GM21737 (cell line): ENCODE results near the gene NPAS3.

Experiments
- ATAC-seq: cut with Tn5 transposase; IDR thresholded peaks from one replicate; pipeline ENCODE4 v1.9.1; 2021; ENCODE audit warnings: mild to moderate bottlenecking, moderate library complexity; ENCODE audit not compliant: unreplicated experiment

Gene NPAS3

DNA sequence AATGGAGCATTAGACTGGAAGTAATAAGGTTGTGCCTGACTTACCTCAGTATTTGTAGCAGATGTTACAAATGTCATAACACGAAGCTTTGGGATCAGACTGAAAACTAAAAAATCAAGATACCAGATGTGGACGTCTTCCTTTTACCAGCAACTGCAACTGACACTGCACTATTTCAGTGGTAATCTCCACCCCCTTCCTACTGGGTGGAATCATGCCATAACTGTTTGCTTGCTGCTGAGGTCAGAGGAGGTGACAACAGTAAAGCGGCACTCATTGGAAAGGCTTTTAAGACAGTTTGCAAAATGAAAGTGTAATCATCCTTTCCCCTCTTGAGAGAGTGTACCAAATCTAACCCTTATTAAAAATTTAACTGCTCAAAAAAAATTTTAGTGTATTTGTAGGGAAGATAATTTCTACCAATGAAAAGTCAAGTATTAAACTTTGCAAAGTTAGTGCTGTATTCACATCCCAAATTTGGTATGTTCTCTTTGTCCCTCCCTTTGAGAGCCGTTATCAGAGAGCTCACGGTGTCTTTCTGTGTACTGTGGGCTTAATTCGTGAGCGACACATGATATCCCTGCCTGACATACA, 420.7 kb downstream of the NPAS3 start:
- no peak for ATAC-seq

GRCh38 chr14:33362934-33363333, 424.3 kb downstream of the NPAS3 start:
- ATAC-seq: no peak

DNA sequence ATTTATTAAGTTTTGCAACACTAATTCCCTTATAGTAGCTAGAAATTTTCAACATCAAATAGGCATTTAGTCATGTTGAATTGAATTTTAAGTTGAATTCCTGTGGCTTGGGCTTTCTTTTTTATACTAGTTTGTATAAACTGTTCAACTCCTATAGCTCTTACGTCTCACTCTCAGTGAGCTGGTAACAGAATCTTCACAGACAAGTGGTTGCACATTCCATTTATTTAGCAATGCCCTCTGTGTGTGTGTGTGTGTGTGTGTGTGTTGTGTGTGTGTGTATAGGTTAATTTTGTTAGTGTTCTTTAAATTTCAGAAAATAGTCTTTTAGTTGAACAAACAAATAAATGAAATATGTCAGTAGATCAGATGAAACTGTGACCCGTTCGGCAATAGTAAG, 425.0 kb downstream of the NPAS3 start:
- no peak for ATAC-seq

- no peak for ATAC-seq
Measured at GRCh38 chr14:33364466-33364865, 425.8 kb downstream of the NPAS3 start.

DNA sequence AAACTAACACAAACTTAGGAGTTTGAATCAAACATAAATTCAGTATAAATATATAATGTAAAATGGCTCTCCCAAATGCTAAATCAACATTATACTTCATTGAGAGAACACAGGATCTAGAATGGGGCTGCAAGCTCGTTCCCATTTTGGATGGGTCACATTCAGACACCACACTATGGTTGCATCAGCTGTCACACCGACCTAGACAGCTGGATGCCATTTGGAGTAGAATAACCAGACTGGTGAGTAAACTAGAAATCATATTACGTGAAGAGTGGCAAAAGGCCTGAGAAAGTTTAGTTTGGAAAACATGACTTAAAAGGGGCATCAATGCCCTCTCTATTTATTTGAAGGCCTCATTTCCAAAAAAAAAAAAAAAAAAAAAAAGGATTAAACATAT, 430.4 kb downstream of the NPAS3 start:
- no peak for ATAC-seq

GRCh38 chr14:33369972-33370371, 431.3 kb downstream of the NPAS3 start:
- peak; percentile 84 for ATAC-seq

GRCh38 chr14:33370426-33370825, 431.7 kb downstream of the NPAS3 start:
- no peak for ATAC-seq

GRCh38 chr14:33375196-33375595, 436.5 kb downstream of the NPAS3 start:
- ATAC-seq: no peak

DNA sequence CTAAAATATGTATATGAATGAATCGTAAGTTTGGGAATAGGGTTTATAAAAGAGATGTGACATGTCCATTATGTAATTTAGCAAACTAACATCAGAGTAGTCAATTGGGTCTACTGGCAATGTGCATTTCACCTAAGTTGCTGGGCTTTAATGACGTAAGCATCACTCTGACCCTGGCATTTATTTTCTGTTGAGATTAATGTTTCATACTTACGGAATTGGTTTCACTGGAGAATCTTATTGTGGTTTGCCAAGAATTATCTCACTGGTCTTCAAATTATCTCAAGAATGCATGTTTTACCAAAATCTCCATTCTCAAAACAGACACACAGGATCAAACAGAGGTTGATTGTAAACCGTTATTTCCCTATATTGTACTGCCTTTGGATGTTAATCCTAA, 437.1 kb downstream of the NPAS3 start:
- no peak for ATAC-seq

DNA sequence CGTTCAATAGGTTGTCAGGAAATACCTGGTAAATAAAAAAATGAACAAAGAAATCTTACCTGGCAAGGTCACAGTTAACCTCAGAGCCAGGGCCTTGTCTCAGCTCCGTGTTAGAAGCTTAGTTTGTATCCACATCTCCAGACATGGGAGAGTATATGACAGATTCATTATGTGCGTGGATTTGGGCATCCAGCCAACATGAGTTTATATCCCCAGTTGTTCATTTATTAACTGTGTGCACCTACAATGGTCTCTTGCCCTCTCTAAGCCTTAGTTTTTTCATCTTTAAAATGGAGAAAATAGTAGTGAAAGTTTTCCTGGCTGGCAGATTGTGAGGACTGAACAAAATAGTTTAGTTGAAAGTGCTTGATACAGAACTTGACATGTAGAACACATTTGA, 437.8 kb downstream of the NPAS3 start:
- no peak for ATAC-seq

- ATAC-seq: peak; percentile 67
Measured at GRCh38 chr14:33377596-33378390, 439.1 kb downstream of the NPAS3 start.

DNA sequence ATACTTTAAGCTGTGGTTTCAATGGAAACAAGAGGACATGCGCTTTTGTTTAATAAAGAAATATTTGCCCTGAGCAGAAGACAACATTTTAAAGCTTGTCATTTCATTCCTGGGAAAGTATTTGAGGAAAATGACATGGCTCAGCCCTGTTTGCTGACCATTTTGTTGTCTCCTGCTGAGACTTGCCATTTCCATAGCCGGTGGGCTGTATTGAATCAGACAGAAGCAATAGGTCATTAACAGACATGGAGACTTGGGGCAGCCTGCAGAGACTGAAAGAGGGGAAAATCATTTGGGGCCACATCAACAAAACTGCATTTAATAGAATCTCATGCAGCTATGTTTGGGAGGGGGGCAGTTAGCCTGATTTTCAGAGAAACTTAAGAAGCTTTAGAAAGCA, 443.0 kb downstream of the NPAS3 start:
- ATAC-seq: no peak

DNA sequence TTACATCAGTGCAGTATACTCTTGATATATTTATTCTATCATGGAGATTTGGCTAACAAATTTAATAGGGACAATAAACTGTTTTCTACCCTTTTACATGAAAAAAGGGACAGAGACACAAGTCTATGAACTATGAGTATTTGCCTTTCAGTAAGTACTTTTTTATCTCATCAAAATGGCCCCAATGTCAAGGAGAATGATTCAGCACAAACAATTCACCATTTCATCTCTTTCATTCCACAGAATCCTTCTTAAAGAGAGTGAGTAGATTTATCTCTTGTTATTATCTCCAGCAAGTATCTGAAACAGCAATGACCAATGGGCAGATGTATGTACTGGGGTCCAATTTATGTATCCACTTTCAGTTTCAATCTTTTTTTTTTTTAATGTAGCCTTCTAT, 447.5 kb downstream of the NPAS3 start:
- ATAC-seq: no peak

GRCh38 chr14:33386781-33387180, 448.1 kb downstream of the NPAS3 start:
- ATAC-seq: no peak

DNA sequence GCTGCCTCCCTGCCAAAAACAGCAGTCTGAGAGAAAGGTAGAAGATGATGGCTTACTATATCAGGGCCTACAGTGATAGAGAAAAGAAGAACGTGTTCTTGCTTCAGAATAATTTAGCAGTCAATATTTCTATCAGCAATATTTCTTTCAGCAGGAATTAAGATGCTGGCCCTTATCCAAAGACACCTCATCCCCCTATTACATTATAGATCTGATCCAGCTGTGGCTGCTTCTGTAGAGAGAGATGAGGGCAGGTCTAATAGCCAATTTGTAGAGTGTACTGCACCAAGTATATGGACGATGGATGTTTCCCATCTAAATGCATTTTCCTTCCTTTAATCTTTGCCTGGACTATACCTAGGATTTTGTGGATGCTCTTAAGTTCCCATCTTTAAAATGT, 451.7 kb downstream of the NPAS3 start:
- ATAC-seq: no peak

DNA sequence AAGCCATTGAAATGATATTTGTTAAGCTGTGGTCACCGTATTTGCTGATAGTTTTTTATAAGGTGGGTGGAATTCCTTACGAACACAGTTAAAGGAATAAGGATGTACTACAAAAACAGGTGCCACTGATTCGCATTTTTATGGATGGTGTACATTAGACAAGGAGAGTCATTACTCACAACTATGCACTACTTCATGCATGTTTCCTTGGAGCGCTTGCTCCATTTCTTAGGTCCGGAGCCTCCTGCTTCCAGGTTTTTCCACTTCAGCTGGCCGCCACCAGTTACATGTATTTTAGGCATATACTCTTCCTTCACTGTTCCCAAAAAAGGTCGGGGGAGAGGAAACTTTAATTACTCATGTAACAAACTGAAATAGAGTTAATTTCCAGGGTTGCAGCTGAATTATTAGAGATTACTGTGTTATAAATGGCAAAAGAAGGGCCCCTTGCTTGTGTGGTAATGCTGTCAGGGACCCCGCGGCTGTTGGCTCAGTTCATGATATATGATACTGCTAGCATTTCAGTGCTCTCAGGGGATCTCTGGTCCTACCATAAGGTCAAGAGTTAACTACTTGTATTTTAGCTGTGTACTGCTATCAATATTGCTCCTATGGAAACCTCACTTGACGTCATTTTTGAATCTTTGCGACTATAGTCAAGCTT, 454.7 kb downstream of the NPAS3 start:
- ATAC-seq: no peak

GRCh38 chr14:33393895-33394368, 455.3 kb downstream of the NPAS3 start:
- no peak for ATAC-seq

GRCh38 chr14:33401311-33401710, 462.6 kb downstream of the NPAS3 start:
- ATAC-seq: no peak

DNA sequence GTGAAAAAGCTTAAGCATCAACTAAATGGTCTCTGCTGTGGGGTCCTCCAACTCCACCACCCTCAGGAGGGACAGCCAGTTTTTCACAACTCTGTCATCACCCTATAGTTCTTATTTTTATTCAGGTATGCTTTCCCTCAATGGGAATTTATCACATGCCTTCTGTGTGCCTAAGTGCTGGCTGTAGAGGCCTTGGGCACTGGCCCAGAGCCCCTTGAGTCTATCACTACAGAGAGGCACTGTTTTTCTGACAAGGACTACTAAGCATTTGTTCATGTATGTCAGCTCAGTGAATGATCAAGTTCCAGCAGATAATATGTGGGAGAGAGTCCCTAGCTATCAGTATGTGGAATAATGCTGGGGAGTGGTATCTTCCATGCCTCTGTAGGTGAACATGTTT, 463.9 kb downstream of the NPAS3 start:
- no peak for ATAC-seq

DNA sequence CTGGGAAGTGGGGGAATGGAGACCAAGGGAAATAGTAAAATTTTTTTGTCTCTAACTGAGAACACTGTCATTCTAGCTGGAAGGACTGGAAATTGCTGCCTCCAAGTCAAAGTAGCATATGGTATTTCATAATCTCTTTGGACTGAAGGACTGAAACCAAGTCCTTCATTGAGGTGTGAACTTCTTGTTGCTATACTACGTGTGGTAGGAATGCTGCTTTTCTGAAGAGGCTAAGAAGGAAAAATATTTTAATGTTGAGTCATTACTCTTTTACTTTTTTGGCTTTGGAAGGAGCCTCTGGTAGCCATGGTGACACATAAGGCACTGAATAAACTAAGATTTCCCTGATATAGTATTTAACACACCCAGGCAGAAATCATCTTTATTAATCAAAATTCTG, 465.4 kb downstream of the NPAS3 start:
- ATAC-seq: no peak

DNA sequence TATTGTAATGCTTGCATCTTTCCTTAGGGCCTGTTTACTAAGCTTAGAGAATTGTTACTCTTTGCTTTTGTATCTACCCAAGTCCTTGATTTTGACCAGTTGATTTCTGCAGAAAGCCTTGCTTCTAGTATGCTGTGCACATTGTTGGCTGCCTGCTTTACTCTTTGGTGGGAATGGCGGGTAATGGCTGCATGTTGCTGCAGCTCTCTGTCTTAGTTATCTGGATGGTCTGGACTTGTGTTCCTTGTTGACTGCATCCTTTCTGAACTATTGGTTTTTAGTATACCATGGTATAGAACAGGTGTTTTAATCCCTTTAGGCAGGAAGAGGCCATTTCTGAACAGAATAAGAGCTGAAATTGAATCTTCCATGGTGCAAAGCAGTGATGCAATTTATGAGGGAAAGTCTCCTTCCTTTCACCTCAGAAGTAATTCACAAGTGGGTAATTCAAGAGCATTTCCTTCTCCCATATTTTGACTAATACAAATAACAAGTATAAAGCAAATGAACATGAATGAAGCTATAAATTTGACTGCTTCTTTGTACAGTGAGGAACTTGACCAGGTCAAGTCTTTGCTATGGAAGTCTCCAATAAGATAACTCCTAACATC, 466.4 kb downstream of the NPAS3 start:
- ATAC-seq: no peak

GRCh38 chr14:33406766-33407165, 468.1 kb downstream of the NPAS3 start:
- no peak for ATAC-seq
